ENCODE measurements around the gene RASL10A.
A peak's percentile ranks its signal among the peaks of the same experiment; 100 is the strongest.

Gene RASL10A

GRCh38 chr22:29334696-29335344 lies 19.3 kb upstream of the RASL10A start:
- no peaks in the 10 kb centered on the region for H3K9me3 Mint-ChIP-seq
- H3K4me1 Mint-ChIP-seq (ENCODE audit: low read depth in 2 of 2) = peaks cover 0 to 4% of the 10 kb centered on the region in 2 donors
- no peak for DNase-seq
- peaks cover 44% of the 10 kb centered on the region for H3K36me3 Mint-ChIP-seq (ENCODE audit: insufficient read depth)
- no peak overlapping the region for H3K4me3 Mint-ChIP-seq
- no peak for ATAC-seq (replicated peaks)
- no peaks in the 10 kb centered on the region for H3K27me3 Mint-ChIP-seq
- peak overlapping the region in 1 of 2 donors; percentile 16 for H3K27ac Mint-ChIP-seq

DNA sequence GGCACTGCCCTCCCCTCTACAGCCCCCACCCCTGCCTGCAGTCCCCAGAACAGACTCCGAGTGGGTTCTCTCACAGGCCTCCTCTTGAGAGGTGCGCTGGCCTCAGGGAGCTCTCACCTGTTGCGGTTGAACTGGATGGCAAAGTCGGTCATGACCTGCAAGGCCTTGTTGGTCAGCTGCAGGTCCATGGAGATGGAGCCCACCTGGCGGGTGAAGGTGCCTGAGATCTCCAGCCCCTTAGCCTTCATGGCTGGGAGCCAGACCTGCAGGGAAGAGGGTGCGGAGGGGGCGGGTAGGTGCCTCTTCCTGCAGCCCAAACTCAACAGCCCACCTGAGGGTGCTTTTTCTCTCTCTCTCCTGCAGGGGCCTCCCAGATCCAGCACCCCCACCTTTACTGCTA lies 18.7 kb upstream of the RASL10A start:
- Mint-ChIP-seq H3K36me3 (ENCODE audit: insufficient read depth) (peaks cover 38% of the 10 kb centered on the region), H3K27ac (no peak overlapping the region), H3K9me3 (no peaks in the 10 kb centered on the region), H3K4me1 (ENCODE audit: low read depth in 2 of 2) (peaks cover 0 to 4% of the 10 kb centered on the region in 2 donors), H3K27me3 (no peaks in the 10 kb centered on the region), H3K4me3 (no peak overlapping the region)
- DNase-seq (no peak), ATAC-seq (replicated peaks) (no peak)

- Mint-ChIP-seq H3K4me1 (ENCODE audit: low read depth in 2 of 2) (peaks cover 0 to 4% of the 10 kb centered on the region in 2 donors), H3K4me3 (no peak overlapping the region), H3K27me3 (no peaks in the 10 kb centered on the region), H3K27ac (no peak overlapping the region), H3K36me3 (ENCODE audit: insufficient read depth) (peaks cover 29% of the 10 kb centered on the region), H3K9me3 (no peaks in the 10 kb centered on the region)
- ATAC-seq (replicated peaks) (no peak), DNase-seq (no peak)
Measured at GRCh38 chr22:29332886-29333496, 17.5 kb upstream of the RASL10A start.

DNA sequence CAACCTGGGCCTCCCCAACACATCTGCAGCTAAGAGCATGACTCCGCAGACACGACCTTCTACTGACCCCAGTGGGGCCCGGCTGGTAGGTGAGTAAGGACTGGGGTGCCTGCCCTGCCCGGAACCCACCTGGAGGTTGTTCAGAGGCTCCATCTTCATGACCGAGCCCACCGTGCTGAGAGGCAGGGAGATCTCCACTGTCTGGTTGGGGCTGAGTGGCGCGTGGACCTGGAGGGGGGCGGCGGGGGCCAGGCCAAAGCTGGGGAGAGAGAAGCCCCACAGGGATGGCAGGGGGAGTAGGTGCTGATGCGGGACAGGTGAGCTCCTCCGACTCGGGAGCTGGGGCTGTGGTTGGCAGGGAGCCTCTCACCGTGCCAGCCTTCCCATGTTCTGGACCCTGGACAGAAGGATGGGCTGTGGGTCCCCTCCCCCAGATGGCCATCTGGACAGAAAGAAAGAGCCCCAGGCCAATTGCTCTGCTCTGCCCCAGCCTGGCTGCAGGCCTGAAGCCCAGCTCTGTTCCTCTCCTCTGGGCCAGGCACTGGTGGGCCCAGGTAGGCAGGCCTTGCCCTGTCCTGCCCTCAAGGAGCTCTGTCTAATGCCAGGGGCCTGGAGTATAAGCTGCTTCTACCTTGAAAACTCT lies 16.3 kb upstream of the RASL10A start:
- ATAC-seq (replicated peaks) (no peak), DNase-seq (no peak)
- Mint-ChIP-seq H3K27ac (peak overlapping the region in 1 of 2 donors; percentile 79), H3K4me3 (no peak overlapping the region), H3K4me1 (ENCODE audit: low read depth in 2 of 2) (peaks cover 0 to 4% of the 10 kb centered on the region in 2 donors), H3K27me3 (no peaks in the 10 kb centered on the region), H3K36me3 (ENCODE audit: insufficient read depth) (peaks cover 24% of the 10 kb centered on the region), H3K9me3 (no peaks in the 10 kb centered on the region)

DNA sequence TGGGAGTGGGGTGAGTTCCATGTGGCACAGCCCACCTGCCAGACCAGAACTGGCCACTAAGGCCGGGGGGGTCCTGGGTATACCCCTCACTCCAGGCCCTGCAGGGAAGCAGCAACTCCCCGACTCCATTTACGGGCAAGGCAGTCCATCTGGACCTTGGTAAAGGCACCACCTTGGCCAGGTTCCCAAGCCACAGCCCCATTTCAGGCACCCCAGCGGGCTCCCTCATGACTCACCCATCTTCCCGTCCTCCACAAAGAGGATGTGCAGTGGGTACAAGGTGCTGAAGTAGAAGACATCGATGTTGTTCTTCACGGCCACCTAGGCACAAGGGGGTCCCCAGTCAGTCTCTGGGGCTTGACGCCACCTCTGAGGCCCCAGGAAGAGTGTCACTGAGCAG lies 15.7 kb upstream of the RASL10A start:
- Mint-ChIP-seq H3K27me3 (no peaks in the 10 kb centered on the region), H3K9me3 (no peaks in the 10 kb centered on the region), H3K4me3 (no peak overlapping the region), H3K36me3 (ENCODE audit: insufficient read depth) (peaks cover 18% of the 10 kb centered on the region), H3K4me1 (ENCODE audit: low read depth in 2 of 2) (peaks cover 0 to 4% of the 10 kb centered on the region in 2 donors), H3K27ac (peak overlapping the region in 1 of 2 donors; percentile 79)
- ATAC-seq (replicated peaks) = no peak
- no peak for DNase-seq

- no peak for ATAC-seq (replicated peaks)
- no peak for DNase-seq
- Mint-ChIP-seq H3K4me3 (no peak overlapping the region), H3K27me3 (no peaks in the 10 kb centered on the region), H3K27ac (no peak overlapping the region), H3K4me1 (ENCODE audit: low read depth in 2 of 2) (peaks cover 0 to 4% of the 10 kb centered on the region in 2 donors), H3K36me3 (ENCODE audit: insufficient read depth) (peaks cover 18% of the 10 kb centered on the region), H3K9me3 (no peaks in the 10 kb centered on the region)
Measured at GRCh38 chr22:29330753-29331152, 15.3 kb upstream of the RASL10A start.

- no peaks in the 10 kb centered on the region for H3K27me3 Mint-ChIP-seq
- H3K9me3 Mint-ChIP-seq = no peaks in the 10 kb centered on the region
- ATAC-seq (replicated peaks) (no peak), DNase-seq (no peak)
- peaks cover 0 to 4% of the 10 kb centered on the region in 2 donors for H3K4me1 Mint-ChIP-seq (ENCODE audit: low read depth in 2 of 2)
- H3K27ac Mint-ChIP-seq = no peak overlapping the region
- peaks cover 18% of the 10 kb centered on the region for H3K36me3 Mint-ChIP-seq (ENCODE audit: insufficient read depth)
- H3K4me3 Mint-ChIP-seq = no peak overlapping the region
Measured at GRCh38 chr22:29330291-29330690, 14.8 kb upstream of the RASL10A start.

- no peak overlapping the region for H3K4me3 Mint-ChIP-seq
- no peaks in the 10 kb centered on the region for H3K27me3 Mint-ChIP-seq
- peaks cover 14% of the 10 kb centered on the region for H3K36me3 Mint-ChIP-seq (ENCODE audit: insufficient read depth)
- no peaks in the 10 kb centered on the region for H3K9me3 Mint-ChIP-seq
- no peak overlapping the region for H3K27ac Mint-ChIP-seq
- ATAC-seq (replicated peaks) (no peak), DNase-seq (no peak)
- peaks cover 0 to 4% of the 10 kb centered on the region in 2 donors for H3K4me1 Mint-ChIP-seq (ENCODE audit: low read depth in 2 of 2)
Measured at GRCh38 chr22:29329581-29329980, 14.1 kb upstream of the RASL10A start.

DNA sequence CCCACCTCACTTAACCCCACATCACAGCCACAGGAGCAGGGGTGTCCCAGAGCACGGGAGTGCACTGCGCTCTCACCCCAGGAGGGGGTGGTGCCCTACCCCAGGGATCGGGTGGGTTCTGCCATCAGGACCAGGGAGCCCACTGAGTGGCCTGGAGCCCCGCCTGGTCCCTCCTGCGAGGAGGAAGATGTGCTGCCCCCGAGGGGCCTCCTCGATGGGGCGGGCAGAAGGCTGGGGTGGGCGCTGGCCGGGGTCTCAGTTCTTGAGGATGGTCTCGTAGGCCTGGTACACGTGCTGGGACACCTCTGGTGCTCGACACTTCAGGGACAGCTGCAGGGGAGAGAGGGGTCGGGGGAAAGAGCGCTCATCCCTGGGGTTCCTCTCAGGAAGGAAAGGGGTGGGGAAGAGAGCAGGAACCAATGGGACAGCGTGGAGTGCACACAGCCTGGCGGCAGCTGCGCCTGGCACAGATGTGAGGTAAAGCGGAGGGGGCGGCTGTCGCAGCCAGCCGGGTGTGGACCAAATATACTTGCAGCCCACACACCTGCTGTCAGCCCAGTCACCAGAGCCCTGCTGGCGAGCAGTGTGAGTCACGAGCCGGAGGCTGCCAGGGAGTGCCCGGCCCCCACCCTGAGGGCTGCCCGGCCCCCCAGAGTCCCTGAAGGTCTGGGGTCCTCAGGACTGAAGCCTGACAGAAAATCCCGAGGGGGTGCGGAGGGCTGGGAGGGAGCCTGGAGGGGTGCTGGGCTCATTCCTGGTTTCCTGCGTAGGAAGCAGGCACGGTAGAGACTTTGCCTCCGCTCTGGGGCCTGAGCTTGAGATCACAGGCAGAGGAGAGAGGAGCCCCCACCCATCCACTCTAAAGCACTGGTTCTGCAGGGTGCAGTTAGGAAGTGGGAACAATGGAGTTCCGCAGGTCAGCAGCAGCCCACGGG lies 13.3 kb upstream of the RASL10A start:
- no peak overlapping the region for H3K4me3 Mint-ChIP-seq
- ATAC-seq (replicated peaks) = no peak
- H3K27me3 Mint-ChIP-seq = no peaks in the 10 kb centered on the region
- no peaks in the 10 kb centered on the region for H3K9me3 Mint-ChIP-seq
- peaks cover 11% of the 10 kb centered on the region for H3K36me3 Mint-ChIP-seq (ENCODE audit: insufficient read depth)
- H3K4me1 Mint-ChIP-seq (ENCODE audit: low read depth in 2 of 2) = peaks cover 0 to 4% of the 10 kb centered on the region in 2 donors
- DNase-seq = no peak
- H3K27ac Mint-ChIP-seq = no peak overlapping the region

- DNase-seq (no peak), ATAC-seq (replicated peaks) (no peak)
- H3K9me3 Mint-ChIP-seq = no peaks in the 10 kb centered on the region
- no peaks in the 10 kb centered on the region for H3K27me3 Mint-ChIP-seq
- H3K27ac Mint-ChIP-seq = no peak overlapping the region
- no peaks in the 10 kb centered on the region for H3K4me1 Mint-ChIP-seq (ENCODE audit: low read depth in 2 of 2)
- no peak overlapping the region for H3K4me3 Mint-ChIP-seq
- H3K36me3 Mint-ChIP-seq (ENCODE audit: insufficient read depth) = peaks cover 11% of the 10 kb centered on the region
Measured at GRCh38 chr22:29328055-29328454, 12.6 kb upstream of the RASL10A start.

- H3K9me3 Mint-ChIP-seq = no peaks in the 10 kb centered on the region
- no peak overlapping the region for H3K27ac Mint-ChIP-seq
- DNase-seq (no peak), ATAC-seq (replicated peaks) (no peak)
- no peak overlapping the region for H3K4me3 Mint-ChIP-seq
- no peaks in the 10 kb centered on the region for H3K27me3 Mint-ChIP-seq
- H3K4me1 Mint-ChIP-seq (ENCODE audit: low read depth in 2 of 2) = no peaks in the 10 kb centered on the region
- H3K36me3 Mint-ChIP-seq (ENCODE audit: insufficient read depth) = peaks cover 11% of the 10 kb centered on the region
Measured at GRCh38 chr22:29327089-29327764, 11.7 kb upstream of the RASL10A start.

DNA sequence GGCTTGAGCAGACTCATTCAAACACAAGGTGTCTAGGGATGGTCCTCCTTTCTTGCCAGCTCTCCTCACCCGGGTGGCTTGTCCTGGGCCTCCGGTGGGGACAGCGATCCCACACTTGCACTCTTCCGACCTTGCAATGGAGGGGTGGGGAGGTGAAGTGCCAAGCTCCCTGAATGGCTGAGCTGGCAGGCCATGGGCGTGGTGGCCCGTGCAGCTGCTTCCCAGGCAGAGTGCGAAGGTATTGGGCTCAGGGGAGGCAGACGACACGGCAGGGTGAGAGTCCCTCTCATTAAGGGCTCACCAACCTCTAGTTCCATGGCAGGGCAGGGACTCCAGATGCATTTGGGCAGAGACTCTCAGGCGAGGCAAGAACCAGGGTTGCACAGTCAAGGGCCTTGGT lies 11.0 kb upstream of the RASL10A start:
- Mint-ChIP-seq H3K4me1 (ENCODE audit: low read depth in 2 of 2) (no peaks in the 10 kb centered on the region), H3K9me3 (no peaks in the 10 kb centered on the region), H3K36me3 (ENCODE audit: insufficient read depth) (peaks cover 6% of the 10 kb centered on the region), H3K4me3 (no peak overlapping the region), H3K27ac (peak overlapping the region in 1 of 2 donors; percentile 15), H3K27me3 (no peaks in the 10 kb centered on the region)
- DNase-seq (no peak), ATAC-seq (replicated peaks) (no peak)

- no peak for DNase-seq
- no peak for ATAC-seq (replicated peaks)
- Mint-ChIP-seq H3K9me3 (no peaks in the 10 kb centered on the region), H3K36me3 (ENCODE audit: insufficient read depth) (peaks cover 5% of the 10 kb centered on the region), H3K4me1 (ENCODE audit: low read depth in 2 of 2) (no peaks in the 10 kb centered on the region), H3K27me3 (no peaks in the 10 kb centered on the region), H3K27ac (no peak overlapping the region), H3K4me3 (no peak overlapping the region)
Measured at GRCh38 chr22:29325785-29326315, 10.4 kb upstream of the RASL10A start.

Measured in effector memory CD8-positive, alpha-beta T cell (primary cell).